T-helper 17 cell (primary cell): Measurements from ENCODE around the gene RFNG. TPM values are rescaled to one million over a fixed set of nuclear protein-coding genes. Genes with fewer than 3 reads are reported as not detected.

Experiments used
- ATAC-seq: fragments of 150-1000 bp; cut with Tn5 transposase; 2 replicates; pipeline ENCODE4 v1.10.0; 2021; ENCODE audit warnings: mild to moderate bottlenecking, moderate library complexity
- DNase-seq, 3 donors: peaks; one replicate each; pipeline versions ENCODE4 v3.0.0 to v3.0.0-alpha.2; 2020 to 2021
- H3K9me3 ChIP-seq: one replicate; pipeline ENCODE4 v1.7.0; 2013; ENCODE audit warnings: low read length, mild to moderate bottlenecking; ENCODE audit not compliant: control insufficient read depth, poor library complexity, severe bottlenecking
- H3K27ac Mint-ChIP-seq: one replicate; pipeline ENCODE4 v1.8.0; 2022; ENCODE audit warnings: mild to moderate bottlenecking, moderate library complexity, mixed read lengths
- H3K27me3 Mint-ChIP-seq: one replicate; pipeline ENCODE4 v1.8.0; 2022; ENCODE audit warnings: mixed read lengths
- H3K36me3 Mint-ChIP-seq: one replicate; pipeline ENCODE4 v1.8.0; 2022; ENCODE audit warnings: low read depth, mixed read lengths
- H3K4me1 Mint-ChIP-seq: one replicate; pipeline ENCODE4 v1.8.0; 2022; ENCODE audit warnings: mild to moderate bottlenecking, mixed read lengths
- H3K4me3 Mint-ChIP-seq: one replicate; pipeline ENCODE4 v1.8.0; 2022; ENCODE audit warnings: mild to moderate bottlenecking, moderate library complexity, mixed read lengths
- total RNA-seq, 4 donors: library from RNA in 2 of 4; stranded (reverse) in 2 of 4; gene quantifications; one replicate each; pipeline ENCODE4 v1.2.3 and lab custom pipeline; 2022 to 2026

Gene RFNG, protein sequence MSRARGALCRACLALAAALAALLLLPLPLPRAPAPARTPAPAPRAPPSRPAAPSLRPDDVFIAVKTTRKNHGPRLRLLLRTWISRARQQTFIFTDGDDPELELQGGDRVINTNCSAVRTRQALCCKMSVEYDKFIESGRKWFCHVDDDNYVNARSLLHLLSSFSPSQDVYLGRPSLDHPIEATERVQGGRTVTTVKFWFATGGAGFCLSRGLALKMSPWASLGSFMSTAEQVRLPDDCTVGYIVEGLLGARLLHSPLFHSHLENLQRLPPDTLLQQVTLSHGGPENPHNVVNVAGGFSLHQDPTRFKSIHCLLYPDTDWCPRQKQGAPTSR
- total RNA-seq (10 to 100 TPM; 26.5 to 28.3 TPM), total RNA-seq (lab: John Stamatoyannopoulos, UW) (23.5 to 25.1 reads per million in 2 donors)

GRCh38 chr17:82051776-82052637, at the start of gene RFNG, which contains the start of gene GPS1:
RFNG (minus strand) TSS chr17:82051811; CDS start chr17:82051766, 45 bp downstream.
GPS1 (plus strand) TSS chr17:82051898; CDS start chr17:82051932, 34 bp downstream.
- Mint-ChIP-seq H3K27me3 (no peaks in the 10 kb centered on the region), H3K4me1 (peaks cover 8% of the 10 kb centered on the region), H3K4me3 (peak within 1 kb of the TSS; percentile 86), H3K27ac (peak within 1 kb of the TSS; percentile 67), H3K36me3 (peaks cover 3% of the 10 kb centered on the region)
- peak; percentile 94 for ATAC-seq
- peak; percentile 74 to 81 (median 75) for DNase-seq
- no peaks in the 10 kb centered on the region for H3K9me3 ChIP-seq

- H3K27ac Mint-ChIP-seq: no peak overlapping the region
- H3K36me3 Mint-ChIP-seq: no peaks in the 10 kb centered on the region
- H3K27me3 Mint-ChIP-seq: no peaks in the 10 kb centered on the region
- H3K4me3 Mint-ChIP-seq: no peak overlapping the region
- no peak for DNase-seq
- no peaks in the 10 kb centered on the region for H3K9me3 ChIP-seq
- peaks cover 18% of the 10 kb centered on the region for H3K4me1 Mint-ChIP-seq
- no peak for ATAC-seq
Observed at GRCh38 chr17:82101301-82101715, 49.7 kb upstream of the RFNG start.

- Mint-ChIP-seq H3K27ac (no peak overlapping the region), H3K27me3 (no peaks in the 10 kb centered on the region), H3K36me3 (no peaks in the 10 kb centered on the region), H3K4me1 (peaks cover 13% of the 10 kb centered on the region), H3K4me3 (peak overlapping the region; percentile 83)
- no peaks in the 10 kb centered on the region for H3K9me3 ChIP-seq
- DNase-seq: no peak
- ATAC-seq: no peak
Observed at GRCh38 chr17:82100502-82101298, 49.1 kb upstream of the RFNG start.

GRCh38 chr17:82098939-82099763, 47.5 kb upstream of the RFNG start:
- H3K27me3 Mint-ChIP-seq: no peaks in the 10 kb centered on the region
- no peaks in the 10 kb centered on the region for H3K36me3 Mint-ChIP-seq
- no peak for ATAC-seq
- no peaks in the 10 kb centered on the region for H3K9me3 ChIP-seq
- H3K27ac Mint-ChIP-seq: peak overlapping the region; percentile 79
- no peak for DNase-seq
- peak overlapping the region; percentile 83 for H3K4me3 Mint-ChIP-seq
- H3K4me1 Mint-ChIP-seq: peaks cover 8% of the 10 kb centered on the region

- Mint-ChIP-seq H3K4me1 (peaks cover 9% of the 10 kb centered on the region), H3K27ac (peak within 1 kb of the TSS; percentile 79), H3K4me3 (peak within 1 kb of the TSS; percentile 82), H3K36me3 (no peaks in the 10 kb centered on the region), H3K27me3 (no peaks in the 10 kb centered on the region)
- peak; percentile 85 to 92 (median 89) for DNase-seq
- ATAC-seq: peak; percentile 85
- H3K9me3 ChIP-seq: no peaks in the 10 kb centered on the region
Observed at GRCh38 chr17:82098169-82098938, 46.7 kb upstream of the RFNG start, which contains the start of gene FASN. FASN (minus strand) TSS chr17:82098236; CDS start chr17:82096445, 1,791 bp downstream.

GRCh38 chr17:82097919-82098168, 46.2 kb upstream of the RFNG start:
- Mint-ChIP-seq H3K27me3 (no peaks in the 10 kb centered on the region), H3K4me1 (peaks cover 8% of the 10 kb centered on the region), H3K27ac (no peak overlapping the region), H3K36me3 (no peaks in the 10 kb centered on the region), H3K4me3 (peak overlapping the region; percentile 81)
- DNase-seq: no peak
- H3K9me3 ChIP-seq: no peaks in the 10 kb centered on the region
- no peak for ATAC-seq

DNA sequence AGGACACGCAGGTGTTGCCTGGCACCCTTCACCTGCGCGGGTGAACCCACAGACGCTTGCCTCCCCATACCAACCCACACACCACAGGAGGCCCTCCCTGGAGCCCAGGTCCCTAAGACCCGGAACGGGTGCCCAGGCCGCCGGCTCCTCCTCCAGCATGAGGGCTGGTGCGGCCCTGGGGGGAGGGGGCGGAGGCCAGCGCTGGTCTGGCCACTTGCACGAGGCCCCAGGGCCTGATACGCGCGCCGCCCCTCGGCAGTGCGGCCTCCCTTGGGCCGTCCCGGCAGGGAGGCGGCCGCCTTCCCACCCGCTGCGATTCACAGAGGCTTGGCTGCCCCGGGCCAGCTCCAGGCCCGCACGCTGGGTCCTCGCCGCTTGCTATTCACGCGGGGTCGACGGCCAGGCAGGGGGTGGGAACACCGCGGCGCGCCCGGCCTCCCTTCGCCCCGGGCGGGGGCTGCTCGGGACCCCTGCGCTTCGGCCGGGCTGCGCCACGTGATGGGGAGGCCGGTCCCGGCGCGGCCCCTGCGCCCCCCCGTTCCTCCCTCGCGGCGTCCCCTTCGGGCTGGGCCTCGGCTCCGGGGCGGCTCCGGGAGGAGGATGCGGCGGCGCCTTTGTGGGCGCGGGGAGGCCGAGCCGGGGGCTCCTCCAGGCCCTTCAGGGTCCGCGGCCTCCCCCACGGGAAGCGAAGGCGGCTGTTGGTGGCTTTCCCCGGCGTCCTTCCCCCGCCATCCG, 45.7 kb upstream of the RFNG start:
- Mint-ChIP-seq H3K4me3 (peak overlapping the region; percentile 82), H3K27me3 (no peaks in the 10 kb centered on the region), H3K36me3 (no peaks in the 10 kb centered on the region), H3K27ac (no peak overlapping the region), H3K4me1 (peaks cover 8% of the 10 kb centered on the region)
- H3K9me3 ChIP-seq: no peaks in the 10 kb centered on the region
- DNase-seq (no peak), ATAC-seq (no peak)

- DNase-seq (no peak), ATAC-seq (no peak)
- Mint-ChIP-seq H3K27ac (no peak overlapping the region), H3K27me3 (no peaks in the 10 kb centered on the region), H3K4me1 (peaks cover 8% of the 10 kb centered on the region), H3K36me3 (no peaks in the 10 kb centered on the region), H3K4me3 (peak overlapping the region; percentile 82)
- no peaks in the 10 kb centered on the region for H3K9me3 ChIP-seq
Observed at GRCh38 chr17:82096709-82097183, 45.1 kb upstream of the RFNG start.

- no peaks in the 10 kb centered on the region for H3K9me3 ChIP-seq
- no peak overlapping the region for H3K27ac Mint-ChIP-seq
- peak overlapping the region; percentile 82 for H3K4me3 Mint-ChIP-seq
- H3K36me3 Mint-ChIP-seq: no peaks in the 10 kb centered on the region
- DNase-seq (no peak), ATAC-seq (no peak)
- H3K27me3 Mint-ChIP-seq: no peaks in the 10 kb centered on the region
- peaks cover 8% of the 10 kb centered on the region for H3K4me1 Mint-ChIP-seq
Observed at GRCh38 chr17:82095777-82096708, 44.4 kb upstream of the RFNG start.

GRCh38 chr17:82094931-82095776, 43.5 kb upstream of the RFNG start:
- no peaks in the 10 kb centered on the region for H3K36me3 Mint-ChIP-seq
- no peaks in the 10 kb centered on the region for H3K27me3 Mint-ChIP-seq
- no peaks in the 10 kb centered on the region for H3K9me3 ChIP-seq
- no peak overlapping the region for H3K4me3 Mint-ChIP-seq
- ATAC-seq (no peak), DNase-seq (no peak)
- H3K27ac Mint-ChIP-seq: no peak overlapping the region
- peaks cover 8% of the 10 kb centered on the region for H3K4me1 Mint-ChIP-seq
